Measurements from ENCODE around the gene GPR25.

DNA sequence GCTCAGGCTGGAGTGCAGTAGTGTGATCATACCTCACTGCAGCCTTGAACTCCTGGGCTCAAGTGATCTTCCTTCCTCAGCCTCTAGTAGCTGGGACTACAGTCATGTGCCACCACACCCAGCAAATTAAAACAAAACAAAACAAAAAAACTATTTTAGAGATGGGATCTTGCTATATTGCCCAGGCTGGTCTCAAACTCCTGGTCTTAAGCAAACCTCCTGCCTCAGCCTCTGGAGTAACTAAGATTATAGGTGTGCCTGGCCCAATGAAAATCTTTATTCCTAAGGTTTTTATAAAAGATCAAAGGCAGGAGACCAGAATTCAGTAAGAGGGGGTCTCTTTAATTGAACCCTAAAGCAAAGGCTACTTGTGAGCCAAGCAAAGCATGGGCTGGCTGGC, 32.0 kb downstream of the GPR25 start:
- TF ChIP-seq POLR2A (IDR thresholded peaks at IDR 0.05; ENCODE audit: low read depth, low read length) (no peak), TAF1 (IDR thresholded peaks at IDR 0.05; ENCODE audit: low read depth, low read length) (no peak), POLR2AphosphoS5 (IDR thresholded peaks at IDR 0.05; ENCODE audit: low read depth, low read length) (no peak), POU2F2 (IDR thresholded peaks at IDR 0.05; ENCODE audit: low read depth, low read length) (no peak), SPI1 (IDR thresholded peaks at IDR 0.05; ENCODE audit: low read depth, low read length) (no peak), PAX5 (IDR thresholded peaks at IDR 0.05; ENCODE audit: insufficient read depth, low read length, severe bottlenecking) (no peak)
